ENCODE measurements around the gene TACC2. TPM values are rescaled to one million over a fixed set of nuclear protein-coding genes. Genes with fewer than 3 reads are reported as not detected.
"Not testable (repeated sequence)": the region's sequence is repeated elsewhere in the genome, so short reads cannot be mapped to it uniquely, and the experiment has no call there.

Gene TACC2
- total and polyA plus RNA-seq, 9 of the 15 experiments (the other 6 are each of a cell fraction or from before 2014, with no cell fraction given), result under 0.01 to 0.35 (median 0.03) TPM; not detected in 6

DNA sequence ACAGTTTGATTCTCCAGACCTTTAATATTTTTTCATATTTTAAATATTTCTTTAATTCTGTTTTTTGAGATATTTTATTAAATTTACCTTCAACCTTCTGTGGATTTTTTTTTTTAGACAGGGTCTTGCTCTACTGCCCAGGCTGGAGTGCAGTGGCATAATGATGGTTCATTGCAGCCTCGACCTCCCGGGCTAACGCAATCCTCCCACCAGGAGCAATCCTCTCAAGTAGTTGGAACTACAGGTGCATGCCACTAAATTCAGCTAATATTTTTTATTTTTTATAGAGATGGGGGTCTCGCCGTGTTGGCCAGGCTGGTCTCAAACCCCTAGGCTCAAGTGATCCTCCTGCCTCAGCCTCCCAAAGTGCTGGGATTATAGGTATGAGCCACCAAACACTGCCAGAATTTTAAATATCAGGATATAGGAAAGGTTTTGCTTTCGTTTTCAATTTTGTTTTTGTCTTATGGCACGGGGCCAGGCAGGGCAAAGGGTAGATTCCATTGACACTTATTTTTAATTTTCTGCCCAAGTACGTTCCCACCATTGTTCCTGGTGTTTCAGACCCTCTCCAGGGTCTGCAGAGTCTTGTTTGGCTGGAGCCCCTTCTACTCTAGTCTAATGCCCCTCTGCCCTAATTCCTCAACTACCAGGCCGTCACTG lies 1.2 kb downstream of the TACC2 start:
- POLR2A ChIA-PET, result no interaction called here
- H3K27ac ChIP-seq (ENCODE audit: extremely low read depth, low read depth, low read length), result no peak overlapping the region
- no peak for FAIRE-seq

DNA sequence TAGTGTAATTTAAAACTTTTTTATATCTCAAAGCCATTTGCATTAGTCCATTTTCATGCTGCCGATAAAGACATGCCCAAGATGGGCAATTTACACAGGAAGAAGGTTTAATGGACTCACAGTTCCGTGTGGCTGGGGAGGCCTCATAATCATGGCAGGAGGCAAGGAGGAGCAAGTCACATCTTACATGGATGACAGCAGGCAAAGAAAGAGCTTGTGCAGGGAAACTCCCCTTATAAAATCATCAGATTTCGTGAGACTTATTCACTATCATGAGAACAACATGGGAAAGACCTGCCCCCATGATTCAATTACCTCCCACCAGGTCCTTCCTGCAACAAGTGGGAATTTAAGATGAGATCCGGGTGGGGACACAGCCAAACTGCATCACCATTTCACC lies 2.8 kb downstream of the TACC2 start:
- H4K20me1 ChIP-seq (replicated peaks; ENCODE audit: control insufficient read depth, insufficient read depth, low read length); FAIRE-seq; POLR2A ChIA-PET; H3K4me3 ChIP-seq; H2AFZ ChIP-seq (ENCODE audit: low read depth, low read length); intact Hi-C loops (cut with micrococcal nuclease); H3K4me1 ChIP-seq (replicated peaks in 1 of 2; ENCODE audit: control insufficient read depth in 2 of 2, insufficient read depth in 2 of 2, low read length in 2 of 2); H3K9me1 ChIP-seq (ENCODE audit: control insufficient read depth, insufficient read depth, low read length); in situ Hi-C loops (cut with MboI); DNase-seq (ENCODE audit: extremely low read depth in 1 of 4, low spot score in 3 of 4); H3K27ac ChIP-seq (ENCODE audit: extremely low read depth, low read depth, low read length); H3K9ac ChIP-seq (ENCODE audit: insufficient read depth in 1 of 2, low read depth in 2 of 2, low read length in 2 of 2); H3K4me2 ChIP-seq (ENCODE audit: insufficient read depth, low read length); H3K79me2 ChIP-seq (ENCODE audit: control insufficient read depth, insufficient read depth, low read length); ATAC-seq; CTCF ChIA-PET (ENCODE audit: low intra/inter-chr PET ratio); BruUV-seq (replicated peaks); H3K36me3 ChIP-seq (ENCODE audit: control insufficient read depth, insufficient read depth, low read length); H3K9me3 ChIP-seq (replicated peaks; ENCODE audit: control insufficient read depth, insufficient read depth, low read depth, low read length): not testable (repeated sequence)
- WGBS (ENCODE audit: insufficient coverage, low coverage, missing lambda C conversion rate), result 17% methylated on average over 4 of the region's 4 CpGs
- peaks cover 6 to 14% of the 10 kb centered on the region in 2 experiments; a peak in 3 of 5 replicates for H3K27me3 ChIP-seq (ENCODE audit: control insufficient read depth in 2 of 2, insufficient read depth in 2 of 2, low read length in 2 of 2)
- TF ChIP-seq ZNF431 (CRISPR knock-in tag; IDR thresholded peaks at IDR 0.05), result peak; percentile 89

More for the DNA sequence above, 1.2 kb downstream of the TACC2 start:
- H2AFZ ChIP-seq (ENCODE audit: low read depth, low read length), result 0 out of 2 replicates have a peak overlapping the region, but pooled peaks have one; percentile 8
- 5% methylated on average over 6 of the region's 9 CpGs for WGBS (ENCODE audit: insufficient coverage, low coverage, missing lambda C conversion rate)
- intact Hi-C loops (cut with micrococcal nuclease) (no loop called here), in situ Hi-C loops (cut with MboI) (no loop called here)
- no peaks in the 10 kb centered on the region for H4K20me1 ChIP-seq (replicated peaks; ENCODE audit: control insufficient read depth, insufficient read depth, low read length)
- no peak overlapping the region for H3K4me2 ChIP-seq (ENCODE audit: insufficient read depth, low read length)
- BruUV-seq (replicated peaks), result no TSS peak
- no peak overlapping the region for H3K4me3 ChIP-seq
- no peak overlapping the region for H3K9ac ChIP-seq (ENCODE audit: insufficient read depth in 1 of 2, low read depth in 2 of 2, low read length in 2 of 2)
- no peaks in the 10 kb centered on the region for H3K79me2 ChIP-seq (ENCODE audit: control insufficient read depth, insufficient read depth, low read length)
- no peak for ATAC-seq
- no peaks in the 10 kb centered on the region for H3K9me1 ChIP-seq (ENCODE audit: control insufficient read depth, insufficient read depth, low read length)
- CTCF ChIA-PET (ENCODE audit: low intra/inter-chr PET ratio), result no interaction called here
- H3K36me3 ChIP-seq (ENCODE audit: control insufficient read depth, insufficient read depth, low read length), result no peaks in the 10 kb centered on the region
- TF ChIP-seq ZC3H4 (CRISPR knock-in tag; IDR thresholded peaks at IDR 0.05; ENCODE audit: borderline replicate concordance), result no peak
- peak; percentile 41; the same call in 1 of the 2 replicates for TF ChIP-seq NFIC (IDR thresholded peaks at IDR 0.05)
- H3K9me3 ChIP-seq (replicated peaks; ENCODE audit: control insufficient read depth, insufficient read depth, low read depth, low read length), result no peaks in the 10 kb centered on the region; the same call in 1 of the 2 replicates
- no peak for DNase-seq (ENCODE audit: extremely low read depth in 1 of 4, low spot score in 3 of 4)
- H3K27me3 ChIP-seq (ENCODE audit: control insufficient read depth in 2 of 2, insufficient read depth in 2 of 2, low read length in 2 of 2), result peaks cover 4 to 7% of the 10 kb centered on the region in 2 experiments; a peak in 3 of 5 replicates
- H3K4me1 ChIP-seq (replicated peaks in 1 of 2; ENCODE audit: control insufficient read depth in 2 of 2, insufficient read depth in 2 of 2, low read length in 2 of 2), result no peaks in the 10 kb centered on the region; a peak in 1 of 5 replicates
